ENCODE data around the gene RGS11. TPM values are rescaled to one million over a fixed set of nuclear protein-coding genes. Genes with fewer than 3 reads are reported as not detected.
A peak's percentile ranks its signal among the peaks of the same experiment; 100 is the strongest.
"Not testable (repeated sequence)": the region's sequence is repeated elsewhere in the genome, so short reads cannot be mapped to it uniquely, and the experiment has no call there.

RGS11 gene
- total RNA-seq, 2 donors from 2014 or later = 0.19 to 0.67 TPM

DNA sequence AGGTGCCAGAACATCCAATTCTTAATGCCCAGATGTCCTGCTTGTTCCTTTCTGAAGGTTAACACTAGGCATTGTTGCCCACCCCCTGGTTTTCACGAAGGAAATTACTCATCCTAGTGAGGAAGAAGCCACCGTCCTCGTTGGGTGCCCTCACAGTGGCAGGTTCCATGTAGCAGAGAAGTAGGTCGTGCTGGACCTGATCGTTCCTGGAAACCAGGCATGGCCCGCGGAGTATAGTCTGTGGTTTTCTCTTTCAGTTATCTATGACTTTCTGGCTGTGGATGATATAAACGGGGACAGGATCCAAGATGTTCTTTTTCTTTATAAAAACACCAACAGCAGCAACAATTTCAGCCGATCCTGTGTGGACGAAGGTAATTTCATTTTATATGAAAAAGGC is 16.5 kb downstream of the RGS11 start:
- Mint-ChIP-seq H3K9me3 (no peaks in the 10 kb centered on the region), H3K4me1 (ENCODE audit: low read depth) (peaks cover 3% of the 10 kb centered on the region), H3K27ac (no peak overlapping the region)

DNA sequence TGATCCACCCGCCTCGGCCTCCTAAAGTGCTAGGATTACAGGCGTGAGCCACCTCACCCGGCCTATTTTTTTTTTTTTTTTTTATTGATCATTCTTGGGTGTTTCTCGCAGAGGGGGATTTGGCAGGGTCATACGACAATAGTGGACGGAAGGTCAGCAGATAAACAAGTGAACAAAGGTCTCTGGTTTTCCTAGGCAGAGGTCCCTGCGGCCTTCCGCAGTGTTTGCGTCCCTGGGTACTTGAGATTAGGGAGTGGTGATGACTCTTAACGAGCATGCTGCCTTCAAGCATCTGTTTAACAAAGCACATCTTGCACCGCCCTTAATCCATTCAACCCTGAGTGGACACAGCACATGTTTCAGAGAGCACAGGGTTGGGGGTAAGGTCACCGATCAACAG is 17.7 kb downstream of the RGS11 start:
- not testable (repeated sequence) for ATAC-seq (replicated peaks in 1 of 2); H3K9me3 Mint-ChIP-seq; H3K27ac Mint-ChIP-seq; H3K27me3 Mint-ChIP-seq (ENCODE audit: low read depth); H3K36me3 Mint-ChIP-seq (ENCODE audit: insufficient read depth in 2 of 2); DNase-seq; H3K4me3 Mint-ChIP-seq
- H3K4me1 Mint-ChIP-seq (ENCODE audit: low read depth) = peaks cover 13% of the 10 kb centered on the region

More for the DNA sequence above, 16.5 kb downstream of the RGS11 start:
- peaks cover 0 to 3% of the 10 kb centered on the region in 2 donors for H3K36me3 Mint-ChIP-seq (ENCODE audit: insufficient read depth in 2 of 2)
- H3K4me3 Mint-ChIP-seq = no peak overlapping the region
- no peak for DNase-seq
- no peaks in the 10 kb centered on the region for H3K27me3 Mint-ChIP-seq (ENCODE audit: low read depth)
- ATAC-seq (replicated peaks in 1 of 2) = no peak

DNA sequence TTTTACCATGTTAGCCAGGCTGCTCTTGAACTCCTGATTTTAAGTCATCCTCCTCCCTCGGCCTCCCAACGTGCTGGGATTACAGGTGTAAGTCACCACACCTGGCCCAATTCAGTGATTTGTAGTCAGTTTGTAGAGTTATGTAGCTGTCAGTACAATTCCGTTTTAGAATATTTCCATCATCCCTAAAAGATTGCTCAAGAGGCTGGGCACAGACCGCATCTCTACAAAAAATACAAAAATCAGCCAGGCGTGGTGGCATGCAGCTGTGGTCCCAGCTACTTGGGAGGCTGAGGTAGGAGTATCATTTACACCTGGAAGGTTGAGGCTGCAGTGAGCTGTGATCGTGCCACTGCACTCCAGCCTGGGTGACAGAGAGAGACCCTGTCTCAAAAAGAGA is 20.6 kb downstream of the RGS11 start:
- H3K4me1 Mint-ChIP-seq (ENCODE audit: low read depth) = peaks cover 29% of the 10 kb centered on the region
- H3K4me3 Mint-ChIP-seq = no peak overlapping the region
- H3K9me3 Mint-ChIP-seq = no peaks in the 10 kb centered on the region
- no peak for ATAC-seq (replicated peaks in 1 of 2)
- H3K27ac Mint-ChIP-seq = no peak overlapping the region
- peaks cover 0 to 3% of the 10 kb centered on the region in 2 donors for H3K36me3 Mint-ChIP-seq (ENCODE audit: insufficient read depth in 2 of 2)
- DNase-seq = no peak
- no peaks in the 10 kb centered on the region for H3K27me3 Mint-ChIP-seq (ENCODE audit: low read depth)

- ATAC-seq (replicated peaks in 1 of 2) = no peak
- Mint-ChIP-seq H3K9me3 (no peaks in the 10 kb centered on the region), H3K4me3 (no peak overlapping the region)
Measured at GRCh38 chr16:254461-254860, 21.3 kb downstream of the RGS11 start.

GRCh38 chr16:253833-254232 is 21.9 kb downstream of the RGS11 start:
- H3K27me3 Mint-ChIP-seq (ENCODE audit: low read depth) = no peaks in the 10 kb centered on the region
- ATAC-seq (replicated peaks in 1 of 2) (no peak), DNase-seq (no peak)
- no peak overlapping the region for H3K27ac Mint-ChIP-seq
- peaks cover 0 to 3% of the 10 kb centered on the region in 2 donors for H3K36me3 Mint-ChIP-seq (ENCODE audit: insufficient read depth in 2 of 2)
- H3K9me3 Mint-ChIP-seq = no peaks in the 10 kb centered on the region
- H3K4me3 Mint-ChIP-seq = peak overlapping the region; percentile 31 to 80
- H3K4me1 Mint-ChIP-seq (ENCODE audit: low read depth) = peaks cover 30% of the 10 kb centered on the region

More at GRCh38 chr16:254461-254860, 21.3 kb downstream of the RGS11 start:
- Mint-ChIP-seq H3K36me3 (ENCODE audit: insufficient read depth in 2 of 2) (peaks cover 0 to 3% of the 10 kb centered on the region in 2 donors), H3K27ac (no peak overlapping the region), H3K27me3 (ENCODE audit: low read depth) (no peaks in the 10 kb centered on the region), H3K4me1 (ENCODE audit: low read depth) (peaks cover 30% of the 10 kb centered on the region)
- no peak for DNase-seq

DNA sequence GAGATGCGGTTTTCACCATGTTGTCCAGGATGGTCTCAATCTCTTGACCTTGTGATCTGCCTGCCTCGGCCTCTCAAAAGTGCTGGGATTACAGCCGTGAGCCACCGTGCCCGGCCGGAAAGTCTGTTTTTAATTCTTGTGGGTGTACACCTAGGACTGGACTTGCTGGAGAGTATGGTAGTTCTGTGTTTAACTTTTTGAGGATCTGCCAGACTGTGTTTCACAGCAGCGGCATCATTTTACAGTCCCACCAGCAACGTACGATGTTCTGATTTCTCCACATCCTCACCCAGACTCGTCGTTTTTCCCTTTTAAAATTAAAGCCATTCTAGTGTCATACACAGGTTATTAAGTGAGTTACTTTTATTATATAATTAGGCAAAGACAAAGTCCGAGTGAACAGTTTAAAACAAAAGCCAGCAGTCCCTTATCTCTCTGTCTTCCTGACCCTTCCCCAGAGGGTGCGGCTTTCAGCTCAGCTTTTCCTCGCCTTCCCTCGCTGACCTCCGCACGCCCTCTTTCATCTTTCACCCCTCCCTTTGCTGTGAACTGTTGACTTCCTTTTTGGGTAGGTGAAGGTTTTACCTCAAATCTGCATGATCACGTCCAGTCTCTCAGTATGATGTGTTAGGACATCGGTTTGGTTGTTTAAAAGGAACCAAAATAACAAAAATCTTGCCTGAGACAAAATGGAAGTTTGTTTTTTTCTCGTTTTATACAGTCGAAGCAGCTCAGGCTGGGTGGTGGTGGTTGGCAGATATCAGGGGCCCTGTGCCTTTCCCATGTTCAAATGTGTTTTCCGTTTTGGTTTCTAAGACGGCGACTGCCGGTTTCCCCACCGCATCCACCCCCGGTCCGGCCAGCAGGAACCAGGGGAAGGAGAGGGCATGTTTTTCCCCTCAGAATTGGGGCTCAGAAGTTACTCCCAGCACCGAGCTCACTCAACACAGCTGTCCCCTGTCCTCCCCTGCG is 23.1 kb downstream of the RGS11 start:
- peaks cover 0 to 3% of the 10 kb centered on the region in 2 donors for H3K36me3 Mint-ChIP-seq (ENCODE audit: insufficient read depth in 2 of 2)
- peak; percentile 31 to 32 for DNase-seq
- no peaks in the 10 kb centered on the region for H3K27me3 Mint-ChIP-seq (ENCODE audit: low read depth)
- peak overlapping the region; percentile 51 for H3K27ac Mint-ChIP-seq
- no peaks in the 10 kb centered on the region for H3K9me3 Mint-ChIP-seq
- peak overlapping the region; percentile 74 to 80 for H3K4me3 Mint-ChIP-seq
- H3K4me1 Mint-ChIP-seq (ENCODE audit: low read depth) = peaks cover 30% of the 10 kb centered on the region
- ATAC-seq (replicated peaks in 1 of 2) = peak; percentile 87 to 91

DNA sequence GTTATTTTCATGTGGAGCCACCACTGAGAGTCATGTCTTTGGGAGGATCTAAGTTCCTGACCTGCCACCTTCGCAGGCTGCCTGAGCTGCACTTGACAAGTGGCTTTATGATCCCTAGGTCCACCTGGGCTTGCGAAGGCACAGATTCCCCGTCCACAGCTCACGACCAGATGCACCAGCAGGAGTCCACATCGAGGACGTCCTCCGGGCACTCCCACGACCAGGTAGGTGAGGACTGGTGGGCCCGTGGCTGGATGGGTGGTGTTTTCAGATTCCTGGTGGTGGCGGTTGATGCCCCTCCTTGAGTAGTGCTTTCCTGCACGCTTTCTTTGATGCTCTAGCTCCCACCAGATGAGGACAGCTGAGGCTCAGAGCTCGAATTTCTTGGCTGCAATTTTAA is 26.3 kb downstream of the RGS11 start:
- Mint-ChIP-seq H3K9me3 (no peaks in the 10 kb centered on the region), H3K4me3 (no peak overlapping the region), H3K27ac (no peak overlapping the region), H3K36me3 (ENCODE audit: insufficient read depth in 2 of 2) (no peaks in the 10 kb centered on the region), H3K27me3 (ENCODE audit: low read depth) (no peaks in the 10 kb centered on the region), H3K4me1 (ENCODE audit: low read depth) (peaks cover 29% of the 10 kb centered on the region)
- no peak for DNase-seq
- no peak for ATAC-seq (replicated peaks in 1 of 2)

DNA sequence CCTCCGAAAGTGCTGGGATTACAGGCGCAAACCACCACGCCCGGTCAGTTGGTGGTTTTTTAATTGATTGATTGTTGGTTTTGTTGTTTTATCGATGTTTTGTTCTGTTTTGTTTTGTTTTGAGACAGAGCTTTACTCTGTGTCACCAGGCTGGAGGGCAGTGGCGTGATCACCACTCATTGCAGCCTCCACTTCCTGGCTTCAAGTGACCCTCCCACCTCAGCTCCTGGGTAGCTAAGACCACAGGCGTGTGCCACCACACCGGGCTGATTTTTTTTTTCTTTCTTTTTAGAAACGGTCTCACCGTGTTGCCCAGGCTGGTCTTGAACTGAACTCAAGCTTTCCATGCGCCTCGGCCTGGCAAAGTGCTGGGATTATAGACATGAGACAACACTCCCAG is 28.7 kb downstream of the RGS11 start:
- H3K9me3 Mint-ChIP-seq = no peaks in the 10 kb centered on the region
- H3K36me3 Mint-ChIP-seq (ENCODE audit: insufficient read depth in 2 of 2) = no peaks in the 10 kb centered on the region
- H3K4me1 Mint-ChIP-seq (ENCODE audit: low read depth) = peaks cover 8% of the 10 kb centered on the region
- H3K27me3 Mint-ChIP-seq (ENCODE audit: low read depth) = no peaks in the 10 kb centered on the region
- no peak overlapping the region for H3K4me3 Mint-ChIP-seq
- ATAC-seq (replicated peaks in 1 of 2) (no peak), DNase-seq (no peak)
- no peak overlapping the region for H3K27ac Mint-ChIP-seq

DNA sequence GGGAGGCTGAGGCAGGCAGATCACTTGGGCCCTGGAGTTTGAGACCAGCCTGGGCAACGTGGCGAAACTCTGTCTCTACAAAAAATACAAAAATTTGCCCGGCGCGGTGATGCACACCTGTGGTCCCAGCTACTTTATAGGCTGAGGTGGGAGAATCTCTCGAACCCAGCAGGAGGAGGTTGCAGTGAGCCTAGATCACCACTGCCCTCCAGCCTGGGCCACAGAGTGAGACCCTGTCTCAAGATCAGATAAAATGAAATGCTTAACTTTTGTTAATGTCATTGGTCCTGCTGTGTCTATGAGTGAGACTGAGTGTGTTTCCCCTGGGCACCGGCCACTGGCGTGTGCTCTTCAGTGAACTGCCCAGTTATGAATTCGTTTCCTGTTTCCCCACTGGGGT is 30.6 kb downstream of the RGS11 start:
- Mint-ChIP-seq H3K36me3 (ENCODE audit: insufficient read depth in 2 of 2) (no peaks in the 10 kb centered on the region), H3K4me1 (ENCODE audit: low read depth) (peaks cover 6% of the 10 kb centered on the region), H3K27me3 (ENCODE audit: low read depth) (no peaks in the 10 kb centered on the region), H3K4me3 (no peak overlapping the region), H3K27ac (no peak overlapping the region), H3K9me3 (no peaks in the 10 kb centered on the region)
- DNase-seq (no peak), ATAC-seq (replicated peaks in 1 of 2) (no peak)

GRCh38 chr16:243348-243747 is 32.4 kb downstream of the RGS11 start:
- peaks cover 6% of the 10 kb centered on the region for H3K4me1 Mint-ChIP-seq (ENCODE audit: low read depth)
- no peaks in the 10 kb centered on the region for H3K36me3 Mint-ChIP-seq (ENCODE audit: insufficient read depth in 2 of 2)
- no peak for ATAC-seq (replicated peaks in 1 of 2)
- no peak for DNase-seq
- H3K27me3 Mint-ChIP-seq (ENCODE audit: low read depth) = no peaks in the 10 kb centered on the region
- no peaks in the 10 kb centered on the region for H3K9me3 Mint-ChIP-seq
- no peak overlapping the region for H3K27ac Mint-ChIP-seq
- no peak overlapping the region for H3K4me3 Mint-ChIP-seq

DNA sequence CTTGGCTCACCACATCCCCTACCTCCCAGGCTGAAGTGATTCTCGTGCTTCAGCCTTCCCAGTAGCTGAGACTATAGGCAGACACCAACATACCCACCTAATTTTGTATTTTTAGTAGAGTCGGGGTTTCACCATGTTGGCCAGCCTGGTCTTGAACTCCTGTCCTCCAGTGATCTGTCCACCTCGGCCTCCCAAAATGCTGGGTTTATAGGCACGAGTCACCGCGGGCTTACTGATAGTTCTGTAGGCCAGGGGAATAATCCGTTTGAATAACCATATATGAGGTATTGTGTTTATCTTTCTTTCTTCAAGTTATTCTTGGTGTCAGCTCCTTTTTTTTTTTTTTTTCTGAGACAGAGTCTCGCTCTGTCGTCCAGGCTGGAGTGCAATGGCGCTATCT is 33.5 kb downstream of the RGS11 start:
- ATAC-seq (replicated peaks in 1 of 2) = no peak
- Mint-ChIP-seq H3K9me3 (no peaks in the 10 kb centered on the region), H3K27me3 (ENCODE audit: low read depth) (no peaks in the 10 kb centered on the region), H3K36me3 (ENCODE audit: insufficient read depth in 2 of 2) (no peaks in the 10 kb centered on the region), H3K27ac (no peak overlapping the region), H3K4me3 (no peak overlapping the region), H3K4me1 (ENCODE audit: low read depth) (peaks cover 11% of the 10 kb centered on the region)
- no peak for DNase-seq

DNA sequence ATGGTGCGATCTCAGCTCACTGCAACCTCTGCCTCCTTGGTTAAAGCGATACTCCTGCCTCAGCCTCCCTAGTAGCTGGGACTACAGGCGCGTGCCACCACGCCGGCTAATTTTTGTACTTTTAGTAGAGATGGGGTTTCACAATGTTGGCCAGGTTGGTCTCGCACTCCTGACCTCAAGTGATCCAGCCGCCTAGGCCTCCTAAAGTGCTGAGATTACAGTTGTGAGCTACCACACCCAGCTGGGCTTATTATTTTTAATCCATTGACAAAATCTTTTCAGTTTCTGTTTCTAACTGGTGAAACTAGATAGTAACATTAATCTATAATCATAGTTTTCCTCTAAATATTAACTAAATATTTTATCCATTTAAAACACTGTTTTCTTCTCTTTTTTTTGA is 35.2 kb downstream of the RGS11 start:
- no peak overlapping the region for H3K27ac Mint-ChIP-seq
- H3K27me3 Mint-ChIP-seq (ENCODE audit: low read depth) = no peaks in the 10 kb centered on the region
- ATAC-seq (replicated peaks in 1 of 2) (no peak), DNase-seq (no peak)
- no peaks in the 10 kb centered on the region for H3K9me3 Mint-ChIP-seq
- H3K4me1 Mint-ChIP-seq (ENCODE audit: low read depth) = peaks cover 16% of the 10 kb centered on the region
- no peaks in the 10 kb centered on the region for H3K36me3 Mint-ChIP-seq (ENCODE audit: insufficient read depth in 2 of 2)
- H3K4me3 Mint-ChIP-seq = no peak overlapping the region

DNA sequence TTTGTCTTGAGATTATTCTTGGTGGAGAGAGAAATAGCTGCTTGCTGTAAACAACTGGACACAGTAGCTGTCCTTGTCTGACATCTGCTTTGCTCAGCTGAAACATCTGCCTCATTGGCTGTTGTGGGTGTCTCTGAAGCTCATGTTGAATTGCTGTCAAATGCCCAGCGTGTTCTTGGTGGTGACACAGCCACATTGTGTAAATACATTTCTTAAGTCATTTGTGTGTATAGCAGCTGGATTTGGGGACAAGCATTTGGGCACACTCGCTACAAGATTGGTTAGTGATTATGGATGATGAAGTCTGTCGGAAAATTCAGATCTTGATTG is 35.8 kb downstream of the RGS11 start:
- Mint-ChIP-seq H3K27ac (no peak overlapping the region), H3K4me1 (ENCODE audit: low read depth) (peaks cover 22% of the 10 kb centered on the region), H3K36me3 (ENCODE audit: insufficient read depth in 2 of 2) (no peaks in the 10 kb centered on the region), H3K9me3 (no peaks in the 10 kb centered on the region), H3K4me3 (no peak overlapping the region), H3K27me3 (ENCODE audit: low read depth) (no peaks in the 10 kb centered on the region)
- no peak for DNase-seq
- no peak for ATAC-seq (replicated peaks in 1 of 2)
